Heart left ventricle (tissue), 16 donors: ENCODE results near the gene WWOX. TPM values are rescaled to one million over a fixed set of nuclear protein-coding genes. Genes with fewer than 3 reads are reported as not detected.

Experiments
- ATAC-seq, 4 donors: fragments of 200-7000 bp; cut with Tn5 transposase; one replicate each; pipeline ENCODE4 v1.9.1; 2020 to 2022; ENCODE audit warnings: moderate library complexity in 4 of 4, mild to moderate bottlenecking in 3 of 4, moderate number of reproducible peaks in 1 of 4
- DNase-seq, 5 donors: peaks; one replicate each; pipeline ENCODE4 v3.0.0-alpha.2; 2020
- H3K27ac ChIP-seq, 12 donors: fragments of 200-600 bp; sonication (generic) in 4 of 12; one replicate each; pipeline versions ENCODE4 v1.5.0 to v1.8.0; 2016 to 2022; ENCODE audit warnings: mild to moderate bottlenecking in 2 of 12
- H3K27me3 ChIP-seq, 9 donors: fragments of 200-600 bp; sonication (generic) in 2 of 9; one replicate each; pipeline versions ENCODE4 v1.5.1 to v1.8.0; 2016 to 2022; ENCODE audit warnings: mild to moderate bottlenecking in 3 of 9
- H3K36me3 ChIP-seq, 9 donors: fragments of 200-600 bp; sonication (generic) in 2 of 9; one replicate each; pipeline versions ENCODE4 v1.5.0 to v1.8.0; 2018 to 2022; ENCODE audit warnings: mild to moderate bottlenecking in 2 of 9
- H3K4me1 ChIP-seq, 12 donors: fragments of 200-600 bp; sonication (generic) in 4 of 12; one replicate each; pipeline versions ENCODE4 v1.5.0 to v1.8.0; 2016 to 2022; ENCODE audit warnings: mild to moderate bottlenecking in 3 of 12
- H3K4me3 ChIP-seq, 12 donors: fragments of 200-600 bp; sonication (generic) in 4 of 12; one replicate each; pipeline versions ENCODE4 v1.5.0 to v1.8.0; 2017 to 2022; ENCODE audit warnings: mild to moderate bottlenecking in 9 of 12, moderate library complexity in 4 of 12
- H3K9me3 ChIP-seq, 12 donors: fragments of 200-600 bp; sonication (generic) in 4 of 12; one replicate each; pipeline versions ENCODE4 v1.5.0 to v1.8.0; 2016 to 2022; ENCODE audit warnings: mild to moderate bottlenecking in 1 of 12
- CTCF ChIP-seq, 12 donors: fragments of 200-600 bp; sonication (generic) in 4 of 12; IDR thresholded peaks; one replicate each; pipeline versions ENCODE4 v1.5.0 to v1.8.0; 2018 to 2022; ENCODE audit warnings: antibody characterized with exemption in 12 of 12, mild to moderate bottlenecking in 5 of 12
- POLR2A ChIP-seq, 2 donors: fragments of 450-650 bp; IDR thresholded peaks; one replicate each; pipeline ENCODE4 v1.6.1; 2017; ENCODE audit warnings: antibody characterized with exemption in 2 of 2, mild to moderate bottlenecking in 2 of 2, moderate library complexity in 2 of 2
- WGBS, 4 donors: extraction: QIAGEN DNeasy Blood & Tissue Kit in 2 of 4; methylation state at CpG; one replicate each; pipeline versions ENCODE4 v1.1.5 to v1.1.7; 2013 to 2018; 5-methylcytosine and 5-hydroxymethylcytosine counted together
- intact Hi-C, 10 donors: fragments of 100-400 bp; cut with DNase I; formaldehyde crosslinking; loops; one replicate each; pipeline versions ENCODE4 v1.11.1 to v1.14.2; 2022
- polyA plus RNA-seq, 2 donors: library from polyadenylated mRNA; stranded (reverse); fragments of 200-250 nt; gene quantifications; one replicate each; pipeline ENCODE4 v1.2.3, GENCODE V29; 2013
- total RNA-seq, 9 donors: library from RNA; depleted of rRNA in 2 of 9; stranded (reverse); fragments of >200 nt in 2 of 9; fragmentation: NEBNext Ultra II Directional in 3 of 9; extraction: Animal tissue kit (Norgen Biotek cat#: 25700) in 3 of 9; gene quantifications; one replicate each; pipeline versions ENCODE4 v1.1.0 to v1.2.4, GENCODE V29; 2016 to 2023
- donor health status: ischemic (EF 13 %, LVEDD 7.1; RV severe dilation, severe dysfunction).
- donor health status: healthy with polysubstance abuse.
- donor health status: DM: no; HTN: yes; CAD: no.
- donor health status: DM: no; HTN: no; CAD: no.
- donor health status: ischemic (EF 25% LVEDD 6.9; RV normal size, moderate dysfunction).
- donor health status: ischemic (EF 25% LVEDD 5.7; RV mildly dilated, moderate dysfunction).
- donor health status: healthy.
- donor health status: DM: yes; HTN: yes; CAD: no.
- donor health status: ischemic (EF 35%, LVEDD 5.7; RV mildly dilated, moderate dysfunction).
- donor health status: nonischemic (EF 11% LVEDD 7.7; RV severe dilation, severe dysfunction).
- donor health status: DM: yes; HTN: yes; CAD: no.
- donor health status: PGD.
- donor health status: ischemic (EF 29% LVEDD 5.4; RV normal size, mild dysfunction).
- donor health status: nonischemic (EF 23%, LVEDD 6.1; RV moderate dilation, normal function).

WWOX gene
- total and polyA plus RNA-seq, 11 donors: 4.3 to 18.3 (median 9.1) TPM

- intact Hi-C loops: no loop called here
- no peaks in the 10 kb centered on the region for H3K27me3 ChIP-seq
- no peak for TF ChIP-seq POLR2A (IDR thresholded peaks at IDR 0.05)
- no peak for TF ChIP-seq CTCF (IDR thresholded peaks at IDR 0.05)
- no peaks in the 10 kb centered on the region for H3K36me3 ChIP-seq
- 74 to 83% (median 79%) methylated on average over 7 of the region's 7 CpGs for WGBS, 4 donors
- DNase-seq: no peak
- no peaks in the 10 kb centered on the region for H3K4me1 ChIP-seq
- H3K9me3 ChIP-seq: peaks cover 0 to 5% (median 0%) of the 10 kb centered on the region in 12 donors
- H3K27ac ChIP-seq: no peak overlapping the region
- no peak for ATAC-seq
- no peak overlapping the region for H3K4me3 ChIP-seq
These were observed 1109.9 kb downstream of the WWOX start for GRCh38 chr16:79209308-79209707.

DNA sequence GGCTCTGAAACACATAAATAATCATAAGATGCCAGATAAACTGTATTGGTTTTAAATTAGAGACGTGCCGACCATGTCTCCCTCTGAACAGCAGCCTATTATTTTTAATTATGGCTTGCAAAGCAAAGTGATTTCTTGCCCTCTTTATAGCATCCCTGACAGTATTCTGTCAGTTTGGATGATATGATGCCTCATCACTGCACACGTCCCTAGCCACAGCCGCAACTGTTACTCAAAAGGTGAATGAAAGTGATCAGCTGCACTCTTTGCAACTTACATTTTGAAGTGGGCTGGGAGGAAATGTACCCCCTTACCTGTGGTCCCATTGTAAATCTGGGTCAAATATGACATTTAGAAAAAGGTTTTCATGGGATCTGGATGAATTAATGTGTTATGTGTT, 1111.2 kb downstream of the WWOX start:
- peaks cover 0 to 6% (median 0%) of the 10 kb centered on the region in 12 donors for H3K9me3 ChIP-seq
- no peak overlapping the region for H3K4me3 ChIP-seq
- H3K4me1 ChIP-seq: no peaks in the 10 kb centered on the region
- ATAC-seq (no peak), DNase-seq (no peak)
- WGBS, 4 donors: 74 to 84% (median 78%) methylated on average over 4 of the region's 4 CpGs
- TF ChIP-seq POLR2A (IDR thresholded peaks at IDR 0.05) (no peak), CTCF (IDR thresholded peaks at IDR 0.05) (no peak)
- intact Hi-C loops: no loop called here
- H3K27ac ChIP-seq: no peak overlapping the region
- H3K27me3 ChIP-seq: no peaks in the 10 kb centered on the region
- H3K36me3 ChIP-seq: no peaks in the 10 kb centered on the region

GRCh38 chr16:79211586-79211985, 1112.1 kb downstream of the WWOX start:
- H3K27ac ChIP-seq: no peak overlapping the region
- TF ChIP-seq CTCF (IDR thresholded peaks at IDR 0.05): no peak
- TF ChIP-seq POLR2A (IDR thresholded peaks at IDR 0.05): no peak
- H3K9me3 ChIP-seq: peaks cover 0 to 6% (median 0%) of the 10 kb centered on the region in 12 donors
- H3K4me3 ChIP-seq: no peak overlapping the region
- WGBS, 4 donors: 93 to 96% (median 95%) methylated on average over 13 of the region's 13 CpGs
- no peak for DNase-seq
- no peaks in the 10 kb centered on the region for H3K27me3 ChIP-seq
- no peak for ATAC-seq
- no peaks in the 10 kb centered on the region for H3K4me1 ChIP-seq
- intact Hi-C loops: no loop called here
- H3K36me3 ChIP-seq: no peaks in the 10 kb centered on the region

GRCh38 chr16:79212114-79212791, 1112.8 kb downstream of the WWOX start:
- 84 to 92% (median 87%) methylated on average over 10 of the region's 10 CpGs for WGBS, 4 donors

More at GRCh38 chr16:79212114-79212791, 1112.8 kb downstream of the WWOX start:
- no peaks in the 10 kb centered on the region for H3K27me3 ChIP-seq
- peaks cover 0 to 6% (median 0%) of the 10 kb centered on the region in 12 donors for H3K9me3 ChIP-seq
- DNase-seq: no peak
- no peaks in the 10 kb centered on the region for H3K4me1 ChIP-seq
- H3K36me3 ChIP-seq: no peaks in the 10 kb centered on the region
- TF ChIP-seq CTCF (IDR thresholded peaks at IDR 0.05) (no peak), POLR2A (IDR thresholded peaks at IDR 0.05) (no peak)
- H3K4me3 ChIP-seq: no peak overlapping the region
- H3K27ac ChIP-seq: no peak overlapping the region
- no peak for ATAC-seq
- intact Hi-C loops: no loop called here
